ENCODE data around the gene SPPL2B. TPM values are rescaled to one million over a fixed set of nuclear protein-coding genes. Genes with fewer than 3 reads are reported as not detected.

The SPPL2B gene
- total and polyA plus RNA-seq, 2 experiments from 2014 or later, result 40.9 to 87.7 TPM

DNA sequence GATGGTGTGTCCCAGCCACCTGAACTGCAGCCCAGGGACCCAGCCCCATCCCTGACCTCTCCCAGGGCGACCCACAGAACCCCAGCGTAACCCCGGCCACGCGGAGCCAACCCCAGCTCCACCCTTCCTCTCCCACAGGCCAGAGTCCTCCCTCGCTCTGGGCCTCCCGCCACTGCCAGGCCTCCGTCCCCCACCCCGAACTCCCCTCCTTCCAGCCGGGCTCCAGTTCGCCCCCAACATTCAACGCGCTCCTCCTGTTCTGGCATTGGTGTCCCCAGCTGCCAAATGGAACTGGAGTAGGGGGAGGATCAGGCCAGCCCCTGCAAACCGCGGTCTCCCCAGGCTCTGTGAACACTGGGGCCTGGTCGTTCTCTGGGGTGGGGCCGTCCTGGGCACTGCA, 28.0 kb upstream of the SPPL2B start:
- WGBS (ENCODE audit: low lambda C conversion rate, missing lambda C conversion rate), result 94% methylated on average over 9 of the region's 17 CpGs
- TF ChIP-seq, protein P1, sequence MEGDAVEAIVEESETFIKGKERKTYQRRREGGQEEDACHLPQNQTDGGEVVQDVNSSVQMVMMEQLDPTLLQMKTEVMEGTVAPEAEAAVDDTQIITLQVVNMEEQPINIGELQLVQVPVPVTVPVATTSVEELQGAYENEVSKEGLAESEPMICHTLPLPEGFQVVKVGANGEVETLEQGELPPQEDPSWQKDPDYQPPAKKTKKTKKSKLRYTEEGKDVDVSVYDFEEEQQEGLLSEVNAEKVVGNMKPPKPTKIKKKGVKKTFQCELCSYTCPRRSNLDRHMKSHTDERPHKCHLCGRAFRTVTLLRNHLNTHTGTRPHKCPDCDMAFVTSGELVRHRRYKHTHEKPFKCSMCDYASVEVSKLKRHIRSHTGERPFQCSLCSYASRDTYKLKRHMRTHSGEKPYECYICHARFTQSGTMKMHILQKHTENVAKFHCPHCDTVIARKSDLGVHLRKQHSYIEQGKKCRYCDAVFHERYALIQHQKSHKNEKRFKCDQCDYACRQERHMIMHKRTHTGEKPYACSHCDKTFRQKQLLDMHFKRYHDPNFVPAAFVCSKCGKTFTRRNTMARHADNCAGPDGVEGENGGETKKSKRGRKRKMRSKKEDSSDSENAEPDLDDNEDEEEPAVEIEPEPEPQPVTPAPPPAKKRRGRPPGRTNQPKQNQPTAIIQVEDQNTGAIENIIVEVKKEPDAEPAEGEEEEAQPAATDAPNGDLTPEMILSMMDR (IDR thresholded peaks at IDR 0.05; ENCODE audit: poor library complexity), result no peak
- TF ChIP-seq EZH2 (IDR thresholded peaks at IDR 0.05; ENCODE audit: borderline replicate concordance) (no peak), EZH2phosphoT487 (IDR thresholded peaks at IDR 0.05; ENCODE audit: low read depth, severe bottlenecking, unreplicated experiment) (no peak)
- Histone ChIP-seq H3K79me2 (no peaks in the 10 kb centered on the region), H3K9me2 (replicated peaks; ENCODE audit: insufficient read depth) (no peaks in the 10 kb centered on the region), H3K4me2 (no peak overlapping the region), H3K4me1 (ENCODE audit: insufficient read depth) (no peaks in the 10 kb centered on the region), H3K9me3 (ENCODE audit: low read depth) (no peaks in the 10 kb centered on the region), H4K20me1 (ENCODE audit: insufficient read depth, poor library complexity, severe bottlenecking) (no peaks in the 10 kb centered on the region), H3K27ac (no peak overlapping the region), H3K4me3 (no peak overlapping the region), H3K36me3 (replicated peaks; ENCODE audit: insufficient read depth, low read depth) (no peaks in the 10 kb centered on the region), H2AFZ (no peak overlapping the region), H3K27me3 (peaks cover 7% of the 10 kb centered on the region)
- DNase-seq (ENCODE audit: low spot score), result no peak

DNA sequence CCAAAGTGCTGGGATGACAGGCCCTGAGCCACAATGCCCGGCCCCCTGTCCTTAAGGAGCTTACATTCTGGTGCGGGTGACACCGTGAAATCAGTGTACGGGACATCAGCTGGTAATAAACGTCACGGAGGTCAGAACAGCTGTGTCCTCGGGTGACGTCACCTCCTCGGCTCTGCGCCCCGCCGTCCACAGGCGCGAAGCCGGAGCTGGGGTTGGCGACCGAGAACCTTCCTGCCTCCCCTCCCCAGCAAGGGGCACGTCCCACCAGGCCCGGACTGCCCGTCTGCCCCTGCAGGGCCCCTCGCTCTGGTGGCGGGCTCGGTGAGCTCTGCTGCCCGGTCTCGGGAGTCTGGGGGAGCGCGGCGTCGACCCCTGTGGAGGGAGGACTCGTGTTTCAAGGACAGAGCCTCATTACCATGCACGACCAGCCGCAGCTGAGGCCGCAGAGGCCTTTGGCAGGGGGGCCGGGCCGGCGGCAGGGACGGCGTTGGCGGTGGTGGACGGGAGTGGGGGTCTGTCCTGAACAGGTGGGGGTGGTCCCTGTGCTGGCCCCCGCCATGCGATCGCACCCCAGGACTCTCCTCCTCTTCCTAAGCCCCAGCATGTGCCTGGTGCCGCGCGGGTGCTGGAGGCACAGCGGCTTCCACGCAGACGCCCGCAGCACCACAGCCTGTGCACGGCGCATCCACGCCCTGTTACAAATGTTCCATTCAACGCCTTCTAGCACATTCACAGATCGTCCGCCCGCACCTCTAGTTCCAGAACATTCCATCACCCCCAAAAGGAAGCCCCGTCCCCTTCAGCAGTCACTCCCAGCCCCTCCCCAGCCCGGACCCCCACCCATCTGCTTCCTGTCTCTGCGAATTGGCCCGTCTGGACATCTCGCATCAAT, 25.9 kb upstream of the SPPL2B start:
- Histone ChIP-seq H3K27me3 (peaks cover 15% of the 10 kb centered on the region), H3K4me3 (no peak overlapping the region), H3K9me3 (ENCODE audit: low read depth) (no peaks in the 10 kb centered on the region), H3K79me2 (no peaks in the 10 kb centered on the region), H3K9me2 (replicated peaks; ENCODE audit: insufficient read depth) (no peaks in the 10 kb centered on the region), H3K36me3 (replicated peaks; ENCODE audit: insufficient read depth, low read depth) (no peaks in the 10 kb centered on the region), H4K20me1 (ENCODE audit: insufficient read depth, poor library complexity, severe bottlenecking) (no peaks in the 10 kb centered on the region), H3K4me1 (ENCODE audit: insufficient read depth) (no peaks in the 10 kb centered on the region), H3K27ac (no peak overlapping the region), H3K4me2 (peak overlapping the region; percentile 41), H2AFZ (no peak overlapping the region)
- TF ChIP-seq, protein P1 (IDR thresholded peaks at IDR 0.05; ENCODE audit: poor library complexity), result no peak
- TF ChIP-seq EZH2 (IDR thresholded peaks at IDR 0.05; ENCODE audit: borderline replicate concordance) (no peak), EZH2phosphoT487 (IDR thresholded peaks at IDR 0.05; ENCODE audit: low read depth, severe bottlenecking, unreplicated experiment) (no peak)
- 44% methylated on average over 44 of the region's 62 CpGs for whole genome bisulfite sequencing (ENCODE audit: low lambda C conversion rate, missing lambda C conversion rate)
- peak; percentile 21 for DNase-seq (ENCODE audit: low spot score)

DNA sequence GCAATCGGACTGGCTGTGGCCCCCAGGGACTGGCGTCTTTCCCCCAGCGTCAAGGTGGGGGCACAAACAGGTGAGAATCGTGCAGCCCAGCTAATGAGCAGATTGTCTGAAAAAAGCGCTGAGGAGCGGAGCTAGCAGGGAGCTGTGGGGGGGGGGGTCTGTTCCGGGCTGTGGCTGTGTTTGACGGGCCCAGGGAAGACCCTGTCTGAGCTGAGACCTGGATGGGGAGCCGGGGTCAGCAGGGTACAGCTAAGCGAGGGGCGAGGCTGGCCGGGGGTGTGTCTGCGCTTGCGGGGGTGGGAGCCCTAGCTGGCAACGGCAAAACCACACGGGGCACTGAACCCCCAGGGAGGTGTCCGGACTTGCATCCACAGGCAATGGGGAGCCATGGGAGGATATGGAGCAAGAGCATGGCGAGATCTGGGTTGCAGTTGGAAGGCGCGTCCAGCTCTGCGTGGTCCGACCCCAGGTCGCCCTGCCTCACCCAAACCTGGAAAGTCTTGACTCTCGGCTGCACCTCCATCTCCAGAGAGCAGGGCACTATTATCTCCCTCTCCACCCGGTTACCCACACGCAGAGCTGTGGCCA, 25.2 kb upstream of the SPPL2B start:
- H3K27ac ChIP-seq, result no peak overlapping the region
- H3K79me2 ChIP-seq, result no peaks in the 10 kb centered on the region
- H3K4me2 ChIP-seq, result no peak overlapping the region
- H2AFZ ChIP-seq, result no peak overlapping the region
- H3K27me3 ChIP-seq, result peaks cover 18% of the 10 kb centered on the region
- TF ChIP-seq EZH2phosphoT487 (IDR thresholded peaks at IDR 0.05; ENCODE audit: low read depth, severe bottlenecking, unreplicated experiment) (no peak), EZH2 (IDR thresholded peaks at IDR 0.05; ENCODE audit: borderline replicate concordance) (no peak)
- TF ChIP-seq, protein P1 (IDR thresholded peaks at IDR 0.05; ENCODE audit: poor library complexity), result no peak
- no peak overlapping the region for H3K4me3 ChIP-seq
- no peak for DNase-seq (ENCODE audit: low spot score)
- H3K9me3 ChIP-seq (ENCODE audit: low read depth), result no peaks in the 10 kb centered on the region
- no peaks in the 10 kb centered on the region for H3K9me2 ChIP-seq (replicated peaks; ENCODE audit: insufficient read depth)
- H3K36me3 ChIP-seq (replicated peaks; ENCODE audit: insufficient read depth, low read depth), result no peaks in the 10 kb centered on the region
- no peaks in the 10 kb centered on the region for H4K20me1 ChIP-seq (ENCODE audit: insufficient read depth, poor library complexity, severe bottlenecking)
- 86% methylated on average over 20 of the region's 26 CpGs for WGBS (ENCODE audit: low lambda C conversion rate, missing lambda C conversion rate)
- no peaks in the 10 kb centered on the region for H3K4me1 ChIP-seq (ENCODE audit: insufficient read depth)

Measured in hepatocyte (in vitro differentiated cells).